ENCODE data around the gene ZIC4.

The ZIC4 gene

GRCh38 chr3:147423798-147424580 is 17.6 kb upstream of the ZIC4 start:
- peaks cover 9% of the 10 kb centered on the region for H3K4me1 ChIP-seq (ENCODE audit: control insufficient read depth, insufficient read depth, low read length, poor library complexity, severe bottlenecking)
- H3K36me3 ChIP-seq (ENCODE audit: control insufficient read depth, insufficient read depth, low read length) = no peaks in the 10 kb centered on the region
- WGBS, 2 experiments (ENCODE audit: insufficient coverage in 2 of 2) = 1 to 3% methylated on average over 26 to 28 of the region's 33 CpGs
- no peak overlapping the region for H3K27ac ChIP-seq (ENCODE audit: low read depth, low read length, severe bottlenecking)
- H3K9me3 ChIP-seq (ENCODE audit: control insufficient read depth, low read length) = no peaks in the 10 kb centered on the region
- H3K4me3 ChIP-seq (ENCODE audit: extremely low read depth, insufficient read depth, low read length, poor library complexity, severe bottlenecking) = no peak overlapping the region

GRCh38 chr3:147423537-147423797 is 17.1 kb upstream of the ZIC4 start:
- Histone ChIP-seq H3K27ac (ENCODE audit: low read depth, low read length, severe bottlenecking) (no peak overlapping the region), H3K9me3 (ENCODE audit: control insufficient read depth, low read length) (no peaks in the 10 kb centered on the region), H3K36me3 (ENCODE audit: control insufficient read depth, insufficient read depth, low read length) (no peaks in the 10 kb centered on the region), H3K4me3 (ENCODE audit: extremely low read depth, insufficient read depth, low read length, poor library complexity, severe bottlenecking) (no peak overlapping the region), H3K4me1 (ENCODE audit: control insufficient read depth, insufficient read depth, low read length, poor library complexity, severe bottlenecking) (peaks cover 9% of the 10 kb centered on the region)
- WGBS, 2 experiments (ENCODE audit: insufficient coverage in 2 of 2) = 0% methylated on average over 1 of the region's 3 CpGs; no CpG with 5 or more reads in 1 of the 2 experiments

- peaks cover 9% of the 10 kb centered on the region for H3K4me1 ChIP-seq (ENCODE audit: control insufficient read depth, insufficient read depth, low read length, poor library complexity, severe bottlenecking)
- no peaks in the 10 kb centered on the region for H3K9me3 ChIP-seq (ENCODE audit: control insufficient read depth, low read length)
- no peak overlapping the region for H3K27ac ChIP-seq (ENCODE audit: low read depth, low read length, severe bottlenecking)
- H3K36me3 ChIP-seq (ENCODE audit: control insufficient read depth, insufficient read depth, low read length) = no peaks in the 10 kb centered on the region
- 1% methylated on average over 23 to 34 of the region's 36 CpGs for WGBS, 2 experiments (ENCODE audit: insufficient coverage in 2 of 2)
- no peak overlapping the region for H3K4me3 ChIP-seq (ENCODE audit: extremely low read depth, insufficient read depth, low read length, poor library complexity, severe bottlenecking)
Measured at GRCh38 chr3:147422601-147423536, 16.5 kb upstream of the ZIC4 start.

GRCh38 chr3:147422196-147422595 is 15.9 kb upstream of the ZIC4 start:
- Histone ChIP-seq H3K36me3 (ENCODE audit: control insufficient read depth, insufficient read depth, low read length) (no peaks in the 10 kb centered on the region), H3K9me3 (ENCODE audit: control insufficient read depth, low read length) (no peaks in the 10 kb centered on the region), H3K4me3 (ENCODE audit: extremely low read depth, insufficient read depth, low read length, poor library complexity, severe bottlenecking) (no peak overlapping the region), H3K4me1 (ENCODE audit: control insufficient read depth, insufficient read depth, low read length, poor library complexity, severe bottlenecking) (peaks cover 9% of the 10 kb centered on the region), H3K27ac (ENCODE audit: low read depth, low read length, severe bottlenecking) (no peak overlapping the region)
- WGBS, 2 experiments (ENCODE audit: insufficient coverage in 2 of 2) = 3 to 4% methylated on average over 8 to 13 of the region's 15 CpGs

DNA sequence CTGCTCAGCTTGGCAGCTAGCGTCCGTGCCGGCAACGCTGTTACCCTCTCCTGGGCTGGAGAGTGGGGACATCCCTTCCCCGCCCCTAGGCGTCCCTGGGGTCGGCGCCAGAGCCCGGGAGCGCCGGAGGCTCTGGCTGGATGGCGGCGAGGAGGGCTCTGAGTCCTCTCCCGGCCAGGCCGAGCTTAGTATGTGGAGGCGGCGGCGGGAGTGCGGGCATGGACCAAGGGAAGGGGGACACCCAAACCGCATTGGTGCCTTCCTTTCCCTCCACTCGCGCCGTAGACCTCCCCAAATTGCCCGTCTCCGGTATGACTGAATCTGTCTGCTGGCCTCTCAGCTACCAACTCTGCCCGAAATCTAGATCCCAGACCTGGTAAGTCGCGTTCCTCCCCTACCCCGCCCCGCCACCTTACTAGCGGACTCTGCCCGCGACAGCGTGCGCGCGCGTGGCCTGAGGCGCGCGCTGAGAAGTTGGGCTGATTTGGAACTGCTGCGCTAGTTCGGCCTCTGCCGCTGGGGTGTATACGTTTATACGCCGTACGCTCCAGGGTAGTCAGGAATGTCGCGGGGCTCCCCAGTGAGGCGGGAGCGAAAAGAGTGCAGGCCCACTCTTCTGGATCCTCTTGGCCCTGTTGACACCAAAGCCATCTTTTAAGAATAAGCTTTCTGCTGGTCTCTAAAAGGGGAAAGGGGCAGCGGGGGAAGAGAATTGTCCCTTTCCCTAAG is 15.0 kb upstream of the ZIC4 start:
- no peak overlapping the region for H3K27ac ChIP-seq (ENCODE audit: low read depth, low read length, severe bottlenecking)
- H3K9me3 ChIP-seq (ENCODE audit: control insufficient read depth, low read length) = no peaks in the 10 kb centered on the region
- H3K36me3 ChIP-seq (ENCODE audit: control insufficient read depth, insufficient read depth, low read length) = no peaks in the 10 kb centered on the region
- peak overlapping the region; percentile 24 for H3K4me3 ChIP-seq (ENCODE audit: extremely low read depth, insufficient read depth, low read length, poor library complexity, severe bottlenecking)
- H3K4me1 ChIP-seq (ENCODE audit: control insufficient read depth, insufficient read depth, low read length, poor library complexity, severe bottlenecking) = peaks cover 9% of the 10 kb centered on the region
- WGBS, 2 experiments (ENCODE audit: insufficient coverage in 2 of 2) = 0 to 1% methylated on average over 31 to 34 of the region's 53 CpGs

GRCh38 chr3:147420353-147421183 is 14.2 kb upstream of the ZIC4 start:
- Histone ChIP-seq H3K4me1 (ENCODE audit: control insufficient read depth, insufficient read depth, low read length, poor library complexity, severe bottlenecking) (peaks cover 9% of the 10 kb centered on the region), H3K4me3 (ENCODE audit: extremely low read depth, insufficient read depth, low read length, poor library complexity, severe bottlenecking) (peak overlapping the region; percentile 24), H3K36me3 (ENCODE audit: control insufficient read depth, insufficient read depth, low read length) (no peaks in the 10 kb centered on the region), H3K27ac (ENCODE audit: low read depth, low read length, severe bottlenecking) (no peak overlapping the region), H3K9me3 (ENCODE audit: control insufficient read depth, low read length) (no peaks in the 10 kb centered on the region)
- 6 to 13% methylated on average over 19 to 21 of the region's 32 CpGs for WGBS, 2 experiments (ENCODE audit: insufficient coverage in 2 of 2)

- H3K27ac ChIP-seq (ENCODE audit: low read depth, low read length, severe bottlenecking) = no peak overlapping the region
- H3K4me3 ChIP-seq (ENCODE audit: extremely low read depth, insufficient read depth, low read length, poor library complexity, severe bottlenecking) = no peak overlapping the region
- no peaks in the 10 kb centered on the region for H3K36me3 ChIP-seq (ENCODE audit: control insufficient read depth, insufficient read depth, low read length)
- H3K4me1 ChIP-seq (ENCODE audit: control insufficient read depth, insufficient read depth, low read length, poor library complexity, severe bottlenecking) = peaks cover 9% of the 10 kb centered on the region
- 9 to 13% methylated on average over 8 to 9 of the region's 10 CpGs for WGBS, 2 experiments (ENCODE audit: insufficient coverage in 2 of 2)
- H3K9me3 ChIP-seq (ENCODE audit: control insufficient read depth, low read length) = no peaks in the 10 kb centered on the region
Measured at GRCh38 chr3:147419781-147420224, 13.5 kb upstream of the ZIC4 start.

DNA sequence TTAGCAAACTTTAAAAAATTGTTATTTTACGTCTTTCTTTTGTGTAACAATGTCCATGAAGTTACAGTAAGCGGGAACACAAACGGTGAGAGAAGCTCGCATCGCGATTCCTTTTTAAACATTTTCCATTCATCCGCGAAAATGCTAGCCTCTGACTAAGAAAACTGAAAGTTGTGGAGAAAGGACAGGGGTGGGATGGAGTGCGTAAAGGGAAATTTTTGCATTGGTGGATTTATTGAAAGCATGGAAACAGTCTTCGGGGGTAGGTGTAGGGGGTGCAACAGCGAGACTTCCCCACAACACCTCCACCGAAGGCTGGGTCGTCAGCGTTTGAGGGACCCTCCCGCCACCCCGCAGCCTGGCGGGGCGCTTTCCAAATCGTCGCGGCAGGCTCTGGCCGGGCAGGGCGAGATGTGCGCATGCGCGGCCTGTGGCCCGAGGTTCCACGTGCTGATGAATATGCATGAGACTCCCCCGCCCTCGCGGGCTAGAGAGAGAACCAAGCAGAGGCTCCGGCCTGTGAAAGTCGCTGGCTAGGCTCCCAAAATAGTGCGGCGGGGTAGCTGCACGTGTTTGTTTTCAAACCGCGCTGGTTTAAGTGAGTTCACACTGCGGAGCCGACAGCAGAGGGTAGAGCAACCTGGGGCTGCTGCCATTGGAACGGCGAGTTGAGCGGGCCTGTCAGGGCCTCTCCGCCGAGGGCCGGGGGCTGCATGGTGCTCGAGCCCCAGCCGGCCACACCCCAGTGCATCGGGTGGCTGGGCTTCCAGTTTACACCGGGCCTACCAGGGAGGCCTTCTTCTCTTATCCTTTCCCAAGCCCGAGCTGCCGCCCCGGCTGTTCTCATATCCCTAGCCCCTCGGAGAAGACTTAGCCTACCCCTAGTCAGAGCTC is 12.7 kb upstream of the ZIC4 start:
- Histone ChIP-seq H3K36me3 (ENCODE audit: control insufficient read depth, insufficient read depth, low read length) (no peaks in the 10 kb centered on the region), H3K9me3 (ENCODE audit: control insufficient read depth, low read length) (no peaks in the 10 kb centered on the region), H3K4me1 (ENCODE audit: control insufficient read depth, insufficient read depth, low read length, poor library complexity, severe bottlenecking) (peaks cover 9% of the 10 kb centered on the region), H3K27ac (ENCODE audit: low read depth, low read length, severe bottlenecking) (no peak overlapping the region), H3K4me3 (ENCODE audit: extremely low read depth, insufficient read depth, low read length, poor library complexity, severe bottlenecking) (peak overlapping the region; percentile 25)
- 1% methylated on average over 39 to 40 of the region's 54 CpGs for WGBS, 2 experiments (ENCODE audit: insufficient coverage in 2 of 2)

DNA sequence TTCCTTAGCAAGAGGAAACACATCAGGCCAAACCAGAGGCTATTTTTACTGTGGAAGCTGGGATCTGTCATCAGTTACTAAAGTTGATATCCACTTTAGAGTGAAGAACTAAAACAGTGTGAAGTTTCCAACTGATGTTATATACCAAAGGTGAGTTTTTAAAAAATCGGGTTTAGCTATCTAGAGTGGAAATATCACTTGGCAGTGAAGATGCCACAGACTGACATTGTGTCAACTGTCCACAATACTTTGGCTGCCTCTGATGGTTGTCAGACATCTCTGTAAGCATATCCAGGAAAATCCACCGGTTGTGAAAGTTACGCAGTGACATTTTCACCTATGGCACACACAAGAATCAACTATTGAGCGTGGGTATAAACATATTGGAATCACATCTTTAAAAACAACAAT is 12.0 kb upstream of the ZIC4 start:
- WGBS, 2 experiments (ENCODE audit: insufficient coverage in 2 of 2) = 14% methylated on average over 2 of the region's 4 CpGs; no CpG with 5 or more reads in 1 of the 2 experiments
- Histone ChIP-seq H3K4me1 (ENCODE audit: control insufficient read depth, insufficient read depth, low read length, poor library complexity, severe bottlenecking) (peaks cover 9% of the 10 kb centered on the region), H3K9me3 (ENCODE audit: control insufficient read depth, low read length) (no peaks in the 10 kb centered on the region), H3K27ac (ENCODE audit: low read depth, low read length, severe bottlenecking) (no peak overlapping the region), H3K36me3 (ENCODE audit: control insufficient read depth, insufficient read depth, low read length) (no peaks in the 10 kb centered on the region), H3K4me3 (ENCODE audit: extremely low read depth, insufficient read depth, low read length, poor library complexity, severe bottlenecking) (peak overlapping the region; percentile 25)
